Choroid plexus epithelial cell (primary cell): ENCODE results near the gene CLTCL1.

Experiments
- DNase-seq: peaks from one replicate; pipeline ENCODE4 v3.0.0-alpha.2; 2010; ENCODE audit warnings: low read depth
- H3K4me3 ChIP-seq: 2 replicates; pipeline ENCODE4 v1.5.1; 2011; ENCODE audit warnings: low read depth, mild to moderate bottlenecking, control low read depth, low read length, moderate library complexity
- TF ChIP-seq, protein P1 (sequence below): conservative IDR thresholded peaks from 2 replicates; pipeline ENCODE4 v1.5.1; 2011; ENCODE audit warnings: low read depth, mild to moderate bottlenecking, control low read depth, inconsistent platforms, low read length, moderate library complexity

Gene CLTCL1

DNA sequence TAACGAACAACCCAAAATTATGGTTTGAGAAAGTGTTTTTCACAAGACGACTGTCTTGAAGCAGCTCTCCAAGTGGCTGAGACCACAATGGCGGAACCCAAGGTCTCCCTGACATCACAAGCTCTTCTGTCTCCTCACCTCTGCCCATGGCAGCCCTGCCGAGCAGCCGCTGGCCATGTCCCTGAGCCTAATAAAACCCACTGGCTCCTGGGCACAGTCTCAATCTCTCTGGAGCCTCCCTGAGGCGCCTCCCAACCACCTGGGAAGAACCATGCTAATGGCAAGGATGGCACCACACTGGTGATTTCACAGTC lies 50.0 kb downstream of the CLTCL1 start:
- no peak for DNase-seq
- TF ChIP-seq, protein P1, sequence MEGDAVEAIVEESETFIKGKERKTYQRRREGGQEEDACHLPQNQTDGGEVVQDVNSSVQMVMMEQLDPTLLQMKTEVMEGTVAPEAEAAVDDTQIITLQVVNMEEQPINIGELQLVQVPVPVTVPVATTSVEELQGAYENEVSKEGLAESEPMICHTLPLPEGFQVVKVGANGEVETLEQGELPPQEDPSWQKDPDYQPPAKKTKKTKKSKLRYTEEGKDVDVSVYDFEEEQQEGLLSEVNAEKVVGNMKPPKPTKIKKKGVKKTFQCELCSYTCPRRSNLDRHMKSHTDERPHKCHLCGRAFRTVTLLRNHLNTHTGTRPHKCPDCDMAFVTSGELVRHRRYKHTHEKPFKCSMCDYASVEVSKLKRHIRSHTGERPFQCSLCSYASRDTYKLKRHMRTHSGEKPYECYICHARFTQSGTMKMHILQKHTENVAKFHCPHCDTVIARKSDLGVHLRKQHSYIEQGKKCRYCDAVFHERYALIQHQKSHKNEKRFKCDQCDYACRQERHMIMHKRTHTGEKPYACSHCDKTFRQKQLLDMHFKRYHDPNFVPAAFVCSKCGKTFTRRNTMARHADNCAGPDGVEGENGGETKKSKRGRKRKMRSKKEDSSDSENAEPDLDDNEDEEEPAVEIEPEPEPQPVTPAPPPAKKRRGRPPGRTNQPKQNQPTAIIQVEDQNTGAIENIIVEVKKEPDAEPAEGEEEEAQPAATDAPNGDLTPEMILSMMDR: no peak
- H3K4me3 ChIP-seq: no peak overlapping the region

DNA sequence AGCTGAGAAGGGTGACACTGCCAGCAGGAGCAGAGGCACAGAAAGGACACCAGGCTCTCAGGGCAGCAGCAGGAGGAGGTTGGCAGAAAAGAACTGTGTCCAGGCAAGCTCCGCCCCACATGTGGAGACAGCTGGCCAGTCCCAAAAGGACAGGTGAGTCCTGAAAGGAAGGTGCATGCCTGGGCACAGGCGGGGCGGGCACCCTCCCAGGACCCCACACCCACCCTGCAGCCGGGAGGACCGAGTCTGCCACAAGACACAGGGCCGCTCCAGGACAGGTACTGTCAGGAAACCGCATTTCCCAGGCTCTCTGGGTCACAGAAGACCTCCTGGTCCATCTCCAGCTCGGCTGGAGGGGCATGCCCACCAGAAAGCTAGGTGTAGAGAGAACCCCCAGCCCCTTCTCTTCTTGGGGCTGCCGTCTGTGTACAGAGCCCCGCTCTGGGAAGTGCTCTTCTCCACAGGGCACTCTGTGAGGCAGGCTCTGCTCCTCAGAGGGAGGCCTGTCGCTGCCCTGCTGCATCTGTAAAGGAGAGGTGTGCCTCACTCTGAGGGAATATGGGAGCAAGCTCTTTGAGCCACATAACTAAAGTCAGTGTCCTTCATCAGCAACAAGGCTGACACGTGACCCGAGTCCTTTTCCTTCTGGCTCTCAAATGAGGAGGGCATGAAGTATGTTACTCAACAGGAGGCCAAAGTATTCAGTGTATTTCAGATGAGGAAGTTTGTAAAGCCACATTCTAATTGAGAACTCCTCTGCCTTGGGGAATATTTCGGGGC lies 50.5 kb downstream of the CLTCL1 start:
- TF ChIP-seq, protein P1: no peak
- no peak for DNase-seq
- no peak overlapping the region for H3K4me3 ChIP-seq

DNA sequence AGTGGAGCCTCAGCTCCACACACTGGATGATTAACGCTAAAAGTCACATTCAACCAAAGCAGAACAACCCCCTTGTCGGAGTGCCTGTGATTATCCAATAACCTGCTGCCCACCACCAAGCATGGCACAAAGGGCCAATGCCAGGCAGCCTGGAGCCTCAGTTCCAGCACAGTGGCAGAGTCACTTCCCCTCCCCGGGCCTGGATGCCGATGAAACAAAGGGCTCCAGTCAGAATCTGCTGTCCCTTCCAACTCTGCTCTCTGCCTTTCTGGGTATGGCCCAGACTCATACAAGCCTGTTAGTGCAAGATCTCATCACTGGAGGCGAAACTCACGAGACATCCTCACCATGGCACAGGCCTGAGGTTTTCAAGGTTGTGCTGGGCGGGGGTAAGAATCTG lies 52.1 kb downstream of the CLTCL1 start:
- no peak for DNase-seq

DNA sequence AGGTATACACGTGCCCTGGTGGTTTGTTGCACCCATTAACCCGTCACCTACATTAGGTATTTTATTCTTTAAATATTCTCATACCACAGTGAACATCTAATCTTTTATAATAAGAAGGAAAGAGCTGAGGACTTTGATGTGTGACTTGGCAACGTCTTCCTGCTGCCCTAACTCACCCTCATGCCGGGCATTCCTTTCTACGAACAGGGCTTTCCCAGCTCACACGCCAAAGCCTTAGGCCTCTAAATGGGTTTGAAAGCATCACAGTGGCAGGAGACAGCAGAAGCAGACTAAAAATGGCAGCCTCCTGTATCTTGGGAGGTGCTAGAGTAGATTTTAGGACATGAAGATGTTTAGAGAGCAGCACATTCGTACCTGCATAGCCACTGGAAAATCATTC lies 52.6 kb downstream of the CLTCL1 start:
- TF ChIP-seq, protein P1: no peak
- DNase-seq: no peak
- no peak overlapping the region for H3K4me3 ChIP-seq

More for the DNA sequence above, 52.1 kb downstream of the CLTCL1 start:
- TF ChIP-seq, protein P1: no peak
- no peak overlapping the region for H3K4me3 ChIP-seq

DNA sequence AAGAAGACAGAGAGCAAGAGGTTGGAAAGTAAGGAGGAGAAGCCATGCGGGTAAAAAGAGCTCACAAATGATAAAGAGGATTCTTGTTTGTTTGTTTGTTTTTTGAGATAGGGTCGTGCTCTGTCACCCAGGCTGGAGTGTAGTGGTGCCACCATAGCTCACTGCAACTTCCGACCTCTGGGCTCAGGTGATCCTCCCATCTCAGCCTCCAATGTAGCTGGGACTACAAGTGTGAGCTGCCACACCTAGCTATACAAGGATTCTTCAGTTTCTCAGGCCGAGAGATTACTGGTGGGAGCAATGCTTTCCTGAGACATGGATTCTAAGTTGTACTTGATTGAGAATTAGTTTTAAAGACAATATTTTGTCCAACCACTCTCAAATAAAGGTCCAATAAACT lies 55.6 kb downstream of the CLTCL1 start:
- no peak overlapping the region for H3K4me3 ChIP-seq
- DNase-seq: no peak
- TF ChIP-seq, protein P1: no peak

DNA sequence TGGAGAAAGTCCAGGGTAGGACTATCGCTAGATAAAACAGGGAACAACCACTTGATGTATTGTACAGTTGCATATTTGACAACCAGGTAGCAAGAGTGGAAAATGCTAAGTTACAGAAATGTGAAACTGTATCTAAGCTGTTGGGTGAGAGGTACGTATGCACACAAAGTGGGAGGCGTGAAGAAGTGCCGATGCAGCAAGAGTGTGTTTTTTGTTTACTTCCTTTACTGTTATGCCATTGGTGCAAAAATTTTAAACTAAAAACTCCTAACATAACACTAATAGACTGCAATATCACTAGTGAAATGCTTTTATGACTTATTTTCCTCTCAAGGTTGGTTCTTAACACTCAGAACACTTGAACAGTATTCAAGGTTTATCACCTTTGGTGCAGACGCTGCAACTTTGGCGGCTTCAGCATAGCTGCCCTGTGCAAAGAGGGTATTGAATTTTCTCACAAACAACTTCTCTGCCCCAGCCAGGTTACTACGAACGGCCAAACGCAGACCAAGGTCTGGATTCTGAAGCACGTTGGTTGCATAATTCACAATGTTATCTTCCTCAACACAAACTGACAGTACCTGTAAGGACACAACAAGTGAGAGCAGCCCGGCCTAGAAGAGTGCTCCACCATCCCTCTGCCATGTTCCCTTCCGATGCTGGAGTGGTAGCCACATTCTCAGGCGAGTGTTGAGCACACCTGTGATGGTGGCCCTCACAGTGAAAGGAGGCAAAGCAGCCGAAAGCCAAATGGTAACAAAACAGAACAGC lies 57.2 kb downstream of the CLTCL1 start:
- TF ChIP-seq, protein P1: no peak
- no peak overlapping the region for H3K4me3 ChIP-seq
- DNase-seq: no peak
